SK-N-SH (cell line): Measurements from ENCODE around the gene ADGRE3. TPM values are rescaled to one million over a fixed set of nuclear protein-coding genes. Genes with fewer than 3 reads are reported as not detected.

Source experiments
- CTCF ChIA-PET: fragments of 300-600, 350-600 bp; formaldehyde crosslinking; extraction: SDS; loops from one replicate; lab custom pipeline; 2021; lab: Yijun Ruan, JAX
- POLR2A ChIA-PET: fragments of 350-600 bp; sonication (Branson Sonifier 250); formaldehyde crosslinking; extraction: SDS; loops from one replicate; lab custom pipeline; 2020; ENCODE audit warnings: antibody characterized with exemption, inconsistent platforms; lab: Yijun Ruan, JAX
- DNase-seq: peaks from one replicate; pipeline ENCODE4 v3.0.0; 2012
- H2AFZ ChIP-seq: fragments of 200-600 bp; sonication (generic); 2 replicates; pipeline ENCODE4 v1.8.1; 2016; ENCODE audit warnings: antibody characterized with exemption, mild to moderate bottlenecking, low read depth
- H3F3A ChIP-seq: fragments of 200-600 bp; sonication (generic); replicated peaks from 2 replicates; pipeline ENCODE3; 2016; ENCODE audit warnings: antibody characterized with exemption, mild to moderate bottlenecking; ENCODE audit not compliant: insufficient read depth
- H3K27ac ChIP-seq, 2 experiments: fragments of 200-500 bp in 1 of 2; fragments of 200-600 bp in 1 of 2; sonication (Bioruptor generic) in 1 of 2; sonication (generic), shearing (Covaris generic) in 1 of 2; 2 replicates each; pipeline versions ENCODE4 v1.5.1 to v1.6.1; 2014 to 2016; ENCODE audit warnings: low read depth in 2 of 2, inconsistent platforms in 1 of 2, low read length in 1 of 2, mild to moderate bottlenecking in 1 of 2, mixed read lengths in 1 of 2
- H3K27me3 ChIP-seq: fragments of 200-600 bp; sonication (generic), shearing (Covaris generic); 2 replicates; pipeline ENCODE4 v1.6.1; 2016; ENCODE audit warnings: mixed run types; ENCODE audit not compliant: insufficient read depth
- H3K36me3 ChIP-seq, 2 experiments: fragments of 200-500 bp in 1 of 2; fragments of 200-600 bp in 1 of 2; sonication (Bioruptor generic) in 1 of 2; sonication (generic) in 1 of 2; replicated peaks in 1 of 2; 2 replicates each; pipeline versions ENCODE3 to v1.5.1; 2014 to 2016; ENCODE audit warnings: low read length in 1 of 2, mild to moderate bottlenecking in 1 of 2; ENCODE audit not compliant: insufficient read depth in 2 of 2, control insufficient read depth in 1 of 2
- H3K4me1 ChIP-seq, 2 experiments: fragments of 200-500 bp in 1 of 2; fragments of 200-600 bp in 1 of 2; sonication (Bioruptor generic) in 1 of 2; sonication (generic), shearing (Covaris generic) in 1 of 2; 2 replicates each; pipeline versions ENCODE4 v1.5.1 to v1.6.1; 2014 to 2016; ENCODE audit warnings: low read depth in 1 of 2, low read length in 1 of 2, mixed run types in 1 of 2; ENCODE audit not compliant: insufficient read depth in 2 of 2, control insufficient read depth in 1 of 2
- H3K4me2 ChIP-seq: fragments of 200-600 bp; sonication (generic), shearing (Covaris generic); 2 replicates; pipeline ENCODE4 v1.6.1; 2017; ENCODE audit warnings: mixed run types
- H3K4me3 ChIP-seq, 2 experiments: fragments of 200-500 bp in 1 of 2; fragments of 200-600 bp in 1 of 2; sonication (Bioruptor generic) in 1 of 2; sonication (generic), shearing (Covaris generic) in 1 of 2; 2 replicates each; pipeline versions ENCODE4 v1.5.1 to v1.8.1; 2014 to 2016; ENCODE audit warnings: low read depth in 2 of 2, inconsistent platforms in 1 of 2, low read length in 1 of 2, mild to moderate bottlenecking in 1 of 2, mixed read lengths in 1 of 2, moderate library complexity in 1 of 2
- H3K79me2 ChIP-seq: fragments of 200-600 bp; sonication (generic); 2 replicates; pipeline ENCODE4 v1.8.1; 2017; ENCODE audit warnings: mild to moderate bottlenecking; ENCODE audit not compliant: insufficient read depth
- H3K9ac ChIP-seq: fragments of 200-600 bp; sonication (generic); 2 replicates; pipeline ENCODE4 v1.6.1; 2017; ENCODE audit warnings: mixed run types
- H3K9me2 ChIP-seq: fragments of 200-600 bp; sonication (generic); 2 replicates; pipeline ENCODE4 v1.6.1; 2017; ENCODE audit warnings: mixed run types
- H3K9me3 ChIP-seq: fragments of 200-600 bp; sonication (generic); 2 replicates; pipeline ENCODE4 v1.6.1; 2017; ENCODE audit warnings: mixed run types, mild to moderate bottlenecking, moderate library complexity
- H4K20me1 ChIP-seq: fragments of 200-600 bp; sonication (generic); 2 replicates; pipeline ENCODE4 v1.6.1; 2017; ENCODE audit warnings: mild to moderate bottlenecking, mixed run types; ENCODE audit not compliant: insufficient read depth
- CHD2 ChIP-seq: fragments of 150-350 bp; IDR thresholded peaks from 2 replicates; pipeline ENCODE4 v1.6.1; 2018; ENCODE audit warnings: low read length; ENCODE audit not compliant: partially characterized antibody
- EP300 ChIP-seq, 2 experiments: IDR thresholded peaks; 2 replicates each; pipeline versions ENCODE4 v1.4.0 to v1.6.1; 2012; ENCODE audit warnings: borderline replicate concordance in 1 of 2, low read depth in 1 of 2, low read length in 1 of 2
- EZH2phosphoT487 ChIP-seq: fragments of 200-600 bp; sonication (generic); IDR thresholded peaks from 2 replicates; pipeline ENCODE4 v1.6.1; 2017; ENCODE audit warnings: low read depth, mixed run types, mild to moderate bottlenecking, antibody characterized with exemption, moderate library complexity, borderline replicate concordance
- FOXJ3 ChIP-seq: sonication (generic); formaldehyde crosslinking; IDR thresholded peaks from 2 replicates; pipeline ENCODE4 v1.5.1; 2020; ENCODE audit warnings: mild to moderate bottlenecking, missing genetic modification reagents
- FOXM1 ChIP-seq: IDR thresholded peaks from 2 replicates; pipeline ENCODE4 v1.4.0; 2012; ENCODE audit warnings: low read depth, mild to moderate bottlenecking
- GATA2 ChIP-seq: sonication (generic); formaldehyde crosslinking; IDR thresholded peaks from 2 replicates; pipeline ENCODE4 v1.5.0; 2020; ENCODE audit warnings: mild to moderate bottlenecking, missing genetic modification reagents
- JUND ChIP-seq: IDR thresholded peaks from 2 replicates; pipeline ENCODE4 v1.4.0; 2012
- MAX ChIP-seq: IDR thresholded peaks from 2 replicates; pipeline ENCODE4 v1.4.0; 2012; ENCODE audit warnings: low read depth
- MXI1 ChIP-seq: IDR thresholded peaks from 2 replicates; pipeline ENCODE4 v1.6.1; 2012; ENCODE audit warnings: mild to moderate bottlenecking, low read depth, low read length, improper control_type of control experiment
- NFIC ChIP-seq: IDR thresholded peaks from 2 replicates; pipeline ENCODE4 v1.4.0; 2012; ENCODE audit warnings: borderline replicate concordance
- REST ChIP-seq: IDR thresholded peaks from 2 replicates; pipeline ENCODE4 v1.6.1; 2012; ENCODE audit warnings: mild to moderate bottlenecking, low read depth, low read length, moderate library complexity
- RFX5 ChIP-seq: IDR thresholded peaks from 2 replicates; pipeline ENCODE4 v1.6.1; 2012; ENCODE audit warnings: mild to moderate bottlenecking, improper control_type of control experiment, low read length
- RXRA ChIP-seq: IDR thresholded peaks from 2 replicates; pipeline ENCODE4 v1.4.0; 2012; ENCODE audit warnings: low read depth, mild to moderate bottlenecking, borderline replicate concordance
- SMC3 ChIP-seq: IDR thresholded peaks from 2 replicates; pipeline ENCODE4 v1.6.1; 2012; ENCODE audit warnings: low read depth, low read length, improper control_type of control experiment
- TCF12 ChIP-seq: IDR thresholded peaks from 2 replicates; pipeline ENCODE4 v1.4.0; 2012
- TEAD4 ChIP-seq: IDR thresholded peaks from 2 replicates; pipeline ENCODE4 v1.4.0; 2012; ENCODE audit warnings: mild to moderate bottlenecking, borderline replicate concordance; ENCODE audit not compliant: insufficient read depth
- USF1 ChIP-seq: IDR thresholded peaks from 2 replicates; pipeline ENCODE4 v1.4.0; 2012; ENCODE audit warnings: low read depth, borderline replicate concordance
- YY1 ChIP-seq: IDR thresholded peaks from 2 replicates; pipeline ENCODE4 v1.4.0; 2012; ENCODE audit warnings: low read depth, mild to moderate bottlenecking
- ZBTB33 ChIP-seq: IDR thresholded peaks from 2 replicates; pipeline ENCODE4 v1.4.0; 2012; ENCODE audit warnings: low read depth, borderline replicate concordance
- WGBS: methylation state at CpG from one replicate; pipeline ENCODE4 v1.1.6; 2017; ENCODE audit warnings: low lambda C conversion rate; 5-methylcytosine and 5-hydroxymethylcytosine counted together
- polyA plus RNA-seq, 3 experiments: library from polyadenylated mRNA; depleted of rRNA; stranded (reverse); fragments of >200 nt; gene quantifications; 2 replicates each; pipeline ENCODE4 v1.2.3, GENCODE V29; 2012

The ADGRE3 gene
- polyA plus RNA-seq, 1 of the 3 experiments (the other 2 are of a cell fraction), result not detected

GRCh38 chr19:14722127-14722526, 47.5 kb upstream of the ADGRE3 start:
- no peaks in the 10 kb centered on the region for H3K79me2 ChIP-seq
- H3K27ac ChIP-seq, result no peak overlapping the region
- H3K4me1 ChIP-seq, result no peaks in the 10 kb centered on the region
- H3K4me3 ChIP-seq, result no peak overlapping the region
- H3F3A ChIP-seq, result no peaks in the 10 kb centered on the region
- no peak overlapping the region for H3K4me2 ChIP-seq
- H3K9me2 ChIP-seq, result no peaks in the 10 kb centered on the region
- H3K27me3 ChIP-seq, result no peaks in the 10 kb centered on the region
- CTCF ChIA-PET, result no interaction called here
- H3K36me3 ChIP-seq, result peaks cover 29 to 55% of the 10 kb centered on the region in 2 experiments
- WGBS, result 75% methylated on average over 2 of the region's 2 CpGs
- H3K9me3 ChIP-seq, result peaks cover 38% of the 10 kb centered on the region
- no peak overlapping the region for H3K9ac ChIP-seq
- H2AFZ ChIP-seq, result no peak overlapping the region
- no peaks in the 10 kb centered on the region for H4K20me1 ChIP-seq
- no peak for DNase-seq
- TF ChIP-seq RXRA (no peak), SMC3 (no peak), EP300 (IDR thresholded peaks at IDR 0.05; ENCODE audit: borderline replicate concordance in 1 of 2, low read depth in 1 of 2, low read length in 1 of 2) (no peak), FOXM1 (no peak), MXI1 (no peak), GATA2 (CRISPR knock-in tag) (no peak), YY1 (no peak), RFX5 (no peak), TCF12 (no peak), CHD2 (no peak), MAX (no peak), USF1 (no peak), EZH2phosphoT487 (no peak), TEAD4 (no peak), REST (no peak), NFIC (no peak), ZBTB33 (no peak), JUND (no peak), FOXJ3 (CRISPR knock-in tag) (no peak)
- POLR2A ChIA-PET, result no interaction called here
